ENCODE data around the gene SLITRK2.

SLITRK2 gene

GRCh38 chrX:145853181-145853580 lies 35.6 kb downstream of the SLITRK2 start:
- in situ Hi-C loops (cut with MboI; ENCODE audit: low sequenced_read_pairs) = no loop called here

GRCh38 chrX:145856181-145856580 lies 38.6 kb downstream of the SLITRK2 start:
- in situ Hi-C loops (cut with MboI; ENCODE audit: low sequenced_read_pairs) = no loop called here

- in situ Hi-C loops (cut with MboI; ENCODE audit: low sequenced_read_pairs) = no loop called here
Measured at GRCh38 chrX:145861818-145862217, 44.2 kb downstream of the SLITRK2 start.

- in situ Hi-C loops (cut with MboI; ENCODE audit: low sequenced_read_pairs) = no loop called here
Measured at GRCh38 chrX:145865082-145865481, 47.5 kb downstream of the SLITRK2 start.
